ENCODE results near the gene NACC1. TPM values are rescaled to one million over a fixed set of nuclear protein-coding genes. Genes with fewer than 3 reads are reported as not detected.
"Not testable (repeated sequence)": the region's sequence is repeated elsewhere in the genome, so short reads cannot be mapped to it uniquely, and the experiment has no call there.

Gene NACC1
- total and polyA plus RNA-seq, 11 donors, result 28.7 to 88.2 (median 42.0) TPM

- intact Hi-C loops (cut with DNase I), result no loop called here
- Histone ChIP-seq H3K4me3 (no peak overlapping the region), H3K9me3 (no peaks in the 10 kb centered on the region), H3K36me3 (peaks cover 0 to 60% (median 44%) of the 10 kb centered on the region in 9 donors), H3K27me3 (no peaks in the 10 kb centered on the region), H3K4me1 (peaks cover 0 to 9% (median 0%) of the 10 kb centered on the region in 12 donors), H3K27ac (no peak overlapping the region)
- TF ChIP-seq POLR2A (IDR thresholded peaks at IDR 0.05) (no peak), CTCF (IDR thresholded peaks at IDR 0.05) (no peak)
- WGBS, 4 donors, result 79 to 86% (median 82%) methylated on average over 8 to 11 of the region's 11 CpGs
- DNase-seq (no peak), ATAC-seq (no peak)
Observed at GRCh38 chr19:13139633-13140311, 21.7 kb downstream of the NACC1 start.

- DNase-seq, result no peak
- H3K9me3 ChIP-seq, result no peaks in the 10 kb centered on the region
- ATAC-seq, result no peak
- peaks cover 0 to 31% (median 19%) of the 10 kb centered on the region in 9 donors for H3K36me3 ChIP-seq
- TF ChIP-seq CTCF (IDR thresholded peaks at IDR 0.05) (no peak), POLR2A (IDR thresholded peaks at IDR 0.05) (no peak)
- H3K4me1 ChIP-seq, result peaks cover 0 to 34% (median 9%) of the 10 kb centered on the region in 12 donors
- H3K27ac ChIP-seq, result peak overlapping the region in 1 of 12 donors; percentile 66
- WGBS, 4 donors, result 69 to 79% (median 72%) methylated on average over 16 of the region's 16 CpGs
- no peaks in the 10 kb centered on the region for H3K27me3 ChIP-seq
- intact Hi-C loops (cut with DNase I), result no loop called here
- no peak overlapping the region for H3K4me3 ChIP-seq
Observed at GRCh38 chr19:13146763-13147563, 28.9 kb downstream of the NACC1 start.

GRCh38 chr19:13149173-13149627, 31.1 kb downstream of the NACC1 start:
- Histone ChIP-seq H3K4me1 (peaks cover 0 to 27% (median 12%) of the 10 kb centered on the region in 12 donors), H3K4me3 (peak overlapping the region; percentile 45 to 98 (median 91)), H3K27ac (peak overlapping the region in 11 of 12 donors; percentile 55 to 100 (median 99)), H3K36me3 (peaks cover 0 to 25% (median 16%) of the 10 kb centered on the region in 9 donors)
- DNase-seq; ATAC-seq; H3K9me3 ChIP-seq; H3K27me3 ChIP-seq; intact Hi-C loops (cut with DNase I): not testable (repeated sequence)
- WGBS, 4 donors, result 46 to 57% (median 54%) methylated on average over 17 of the region's 17 CpGs

GRCh38 chr19:13149628-13150186, 31.6 kb downstream of the NACC1 start:
- Histone ChIP-seq H3K27ac (peak overlapping the region; percentile 55 to 100 (median 98)), H3K27me3 (no peaks in the 10 kb centered on the region), H3K36me3 (peaks cover 0 to 22% (median 11%) of the 10 kb centered on the region in 9 donors), H3K4me3 (peak overlapping the region; percentile 45 to 98 (median 91)), H3K4me1 (peaks cover 0 to 29% (median 12%) of the 10 kb centered on the region in 12 donors), H3K9me3 (no peaks in the 10 kb centered on the region)
- ATAC-seq (peak in 2 of 4 donors; percentile 0 to 6), DNase-seq (peak; percentile 45 to 83 (median 57))
- 0 to 1% (median 1%) methylated on average over 27 to 46 of the region's 46 CpGs for WGBS, 4 donors
- TF ChIP-seq POLR2A (IDR thresholded peaks at IDR 0.05) (no peak), CTCF (IDR thresholded peaks at IDR 0.05) (no peak)
- intact Hi-C loops (cut with DNase I), result loop anchor here in 8 of 10 donors (2.0 to 10.0 kb wide), 12 partner anchors 15 to 695 kb away; partner anchors contain the start of genes LYL1 (in 7 of the 8), TRMT1 (in 4 of the 8), NACC1 (in 3 of the 8) and DAND5 (in 1 of the 8)

Measured in heart left ventricle (tissue), 16 donors.